Central memory CD4-positive, alpha-beta T cell (primary cell): Measurements from ENCODE around the gene BARX1.
"Not testable (repeated sequence)": the region's sequence is repeated elsewhere in the genome, so short reads cannot be mapped to it uniquely, and the experiment has no call there.

Source experiments
- DNase-seq: peaks from one replicate; pipeline ENCODE4 v3.0.0; 2022

BARX1 gene

DNA sequence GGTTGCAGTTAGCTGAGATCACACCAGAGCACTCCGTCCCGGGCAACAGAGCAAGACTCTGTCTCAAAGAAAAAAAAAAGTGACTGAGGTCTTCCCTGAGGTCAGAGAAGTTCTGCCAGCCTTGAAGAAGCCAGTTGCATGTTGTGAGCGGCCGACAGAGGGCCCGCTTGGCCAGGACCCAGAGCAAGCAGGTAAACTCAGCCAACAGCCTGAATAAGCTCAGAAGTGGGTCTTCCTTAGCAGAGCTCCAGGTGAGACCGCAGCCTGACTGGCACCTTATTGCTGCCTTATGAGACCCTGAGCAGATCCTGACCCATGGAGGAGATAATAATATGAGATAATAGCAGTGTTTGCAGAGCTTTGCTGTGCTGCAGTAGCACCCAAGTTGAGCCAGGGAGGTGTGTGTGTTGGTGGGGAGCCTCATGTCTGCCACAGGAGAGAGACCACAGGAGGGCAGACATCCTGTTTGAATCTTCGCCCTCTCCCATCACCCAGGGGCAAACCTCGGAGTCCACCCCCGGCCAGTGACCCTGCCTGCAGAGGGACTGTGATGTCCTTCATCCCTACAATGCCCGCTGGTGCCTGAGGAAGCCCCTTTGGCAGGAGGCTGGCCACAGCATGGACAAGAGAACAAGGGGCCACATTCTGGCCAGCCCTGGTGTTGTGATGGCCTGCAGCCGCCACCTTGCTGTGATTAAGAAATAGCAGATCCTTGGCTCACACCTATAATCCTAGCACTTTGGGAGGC, 10.8 kb upstream of the BARX1 start:
- no peak for DNase-seq

DNA sequence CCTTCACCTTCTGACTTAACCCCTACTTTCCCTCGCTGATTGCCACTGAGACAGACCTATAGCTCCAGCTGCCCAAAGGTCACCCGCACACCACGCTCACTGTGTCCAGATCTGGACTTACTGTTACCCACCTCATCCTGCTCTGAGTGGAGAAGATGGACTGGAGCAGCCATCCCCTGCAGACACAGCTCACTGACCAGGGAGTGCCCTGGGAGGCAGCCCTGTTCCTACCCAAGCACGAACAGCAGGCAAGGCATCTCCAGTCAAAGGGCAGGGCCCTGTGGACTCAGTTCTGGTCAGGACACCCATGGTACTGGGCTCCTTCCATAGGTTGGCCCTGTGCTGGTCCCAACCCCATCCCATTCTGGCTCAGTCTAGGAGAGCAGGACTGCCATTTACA, 9.5 kb upstream of the BARX1 start:
- DNase-seq, result no peak

DNA sequence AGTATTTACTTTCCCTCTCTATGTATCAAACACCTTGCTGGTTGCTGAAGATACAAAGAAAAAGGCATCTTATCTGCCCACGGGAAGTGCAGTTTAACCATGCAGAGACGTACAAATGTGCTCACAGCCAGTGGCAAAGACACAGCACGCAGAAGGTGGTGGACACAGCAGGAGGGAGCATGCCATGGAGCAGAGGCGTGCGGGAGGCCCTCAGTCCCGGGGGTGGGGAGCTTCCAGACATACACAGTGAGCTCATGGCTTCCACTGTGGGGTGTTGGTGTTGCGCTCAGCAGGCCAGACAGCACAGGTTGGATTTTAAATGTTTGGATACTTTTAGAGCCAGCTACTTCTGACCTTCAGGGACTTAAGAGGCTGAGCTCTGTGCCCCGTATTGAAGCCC, 8.8 kb upstream of the BARX1 start:
- no peak for DNase-seq

DNA sequence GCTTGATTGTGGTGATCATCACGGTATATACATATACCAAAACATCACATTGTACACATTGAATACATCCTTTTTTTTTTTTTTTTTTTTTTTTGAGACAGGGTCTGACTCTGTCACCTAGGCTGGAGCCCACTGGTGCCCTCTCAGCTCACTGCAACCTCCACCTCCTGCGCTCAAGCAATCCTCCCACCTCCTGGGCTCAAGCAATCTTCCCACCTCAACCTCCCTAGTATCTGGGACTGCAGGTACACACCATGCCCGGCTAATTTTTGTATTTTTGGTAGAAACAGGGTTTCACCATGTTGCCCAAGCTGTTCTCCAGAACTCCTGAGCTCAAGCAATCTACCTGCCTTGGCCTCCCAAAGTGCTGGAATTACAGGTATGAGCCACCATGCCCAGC, 8.3 kb upstream of the BARX1 start:
- not testable (repeated sequence) for DNase-seq

DNA sequence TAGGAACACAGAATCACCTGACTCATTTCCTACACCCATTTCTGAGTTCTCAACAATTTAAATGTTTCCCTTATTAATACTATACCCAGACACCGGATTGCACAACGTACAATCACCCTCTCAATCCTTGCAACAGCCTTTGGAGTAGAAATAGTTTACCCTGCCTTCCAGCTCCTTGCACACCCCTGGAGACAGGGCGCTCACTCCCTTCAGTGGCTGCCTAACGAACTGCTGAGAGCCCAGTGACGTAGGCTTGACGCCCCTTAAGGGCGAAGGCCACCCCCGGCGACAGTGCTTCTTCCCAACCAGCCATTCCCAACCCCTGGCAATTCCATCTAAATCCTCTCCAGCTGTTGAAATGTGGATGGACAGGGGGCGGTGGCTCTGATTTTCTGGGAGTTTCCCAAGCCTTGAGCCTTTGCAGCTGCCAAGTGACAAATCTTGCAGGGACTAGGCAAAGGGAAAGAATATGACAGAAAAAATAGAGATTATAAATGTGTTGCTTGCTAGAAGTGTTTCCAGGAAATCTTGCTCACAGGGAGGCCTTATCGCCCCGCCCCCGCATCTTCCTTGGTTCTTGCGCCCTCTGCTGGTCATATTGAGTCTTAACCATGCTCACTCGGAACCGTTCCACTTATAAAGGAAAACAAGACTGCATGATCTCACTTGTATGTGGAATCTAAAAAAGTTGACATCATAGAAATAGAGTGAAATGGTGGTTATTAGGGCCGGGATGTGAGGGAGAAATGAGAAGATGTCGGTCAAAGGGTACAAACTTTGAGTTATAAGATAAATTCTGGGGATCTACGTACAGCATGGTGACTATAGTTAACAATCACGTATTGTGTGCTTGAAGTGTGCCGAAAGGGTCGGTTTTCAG, 7.6 kb upstream of the BARX1 start:
- DNase-seq, result peak; percentile 71

DNA sequence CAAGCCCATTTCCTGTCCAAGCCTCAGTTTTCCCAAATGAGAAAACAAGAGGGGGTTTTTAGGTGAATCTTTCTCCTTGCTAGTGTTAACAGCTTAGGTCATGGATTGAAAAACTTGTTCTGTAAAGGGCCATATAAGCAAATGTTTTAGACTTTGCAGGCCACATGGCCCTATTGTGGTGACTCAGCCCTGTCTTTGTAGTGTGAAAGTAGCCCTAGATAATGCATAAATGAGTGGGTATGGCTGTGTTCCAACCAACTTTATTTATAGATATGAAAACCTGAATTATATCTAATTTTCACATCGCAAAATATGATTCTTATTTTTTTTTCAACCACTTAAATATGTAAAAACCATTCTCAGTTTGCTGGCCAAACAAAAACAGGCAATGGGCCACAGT, 6.9 kb upstream of the BARX1 start:
- no peak for DNase-seq

DNA sequence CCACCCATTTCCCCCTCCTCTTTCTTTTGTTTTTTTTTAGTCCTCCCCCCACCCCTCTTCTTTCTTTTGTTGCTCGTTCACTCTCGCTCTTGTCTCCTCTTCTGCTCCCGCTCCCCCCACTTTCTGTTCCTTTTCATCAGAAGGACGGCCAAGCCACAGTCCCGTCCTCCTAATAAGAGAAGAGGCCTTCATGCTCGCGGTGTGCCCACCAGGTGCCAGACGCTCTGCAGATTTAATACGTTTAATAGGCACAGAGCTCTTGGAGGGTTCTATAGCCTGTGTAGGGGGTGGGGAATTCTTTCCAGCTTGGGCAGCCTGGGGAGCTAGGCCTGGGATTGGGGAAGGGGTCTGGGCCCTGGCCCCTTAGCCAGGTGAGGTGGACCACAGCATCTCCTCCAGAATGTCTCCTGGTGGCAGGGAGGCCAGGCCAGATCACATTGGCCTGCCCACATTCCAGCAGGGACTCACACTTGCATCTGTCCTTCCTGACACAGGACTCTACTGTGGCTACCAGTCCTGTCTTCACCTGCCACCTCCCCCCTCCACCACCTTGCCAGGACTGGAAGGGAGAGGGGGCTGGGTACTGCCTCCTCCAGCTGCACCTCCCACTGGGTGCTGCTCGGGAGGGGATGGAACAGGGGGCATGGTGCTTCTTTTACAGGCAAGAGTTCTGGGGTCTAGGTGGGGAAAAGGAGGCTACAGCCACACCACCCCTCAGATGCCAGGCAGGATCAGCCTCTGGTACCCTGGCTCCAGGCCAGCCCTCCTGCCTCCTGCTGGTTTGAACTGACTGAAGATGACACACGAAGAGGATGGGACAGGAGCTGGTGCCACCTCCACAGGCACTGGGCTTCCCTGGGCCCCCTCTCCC, 6.1 kb upstream of the BARX1 start:
- no peak for DNase-seq

DNA sequence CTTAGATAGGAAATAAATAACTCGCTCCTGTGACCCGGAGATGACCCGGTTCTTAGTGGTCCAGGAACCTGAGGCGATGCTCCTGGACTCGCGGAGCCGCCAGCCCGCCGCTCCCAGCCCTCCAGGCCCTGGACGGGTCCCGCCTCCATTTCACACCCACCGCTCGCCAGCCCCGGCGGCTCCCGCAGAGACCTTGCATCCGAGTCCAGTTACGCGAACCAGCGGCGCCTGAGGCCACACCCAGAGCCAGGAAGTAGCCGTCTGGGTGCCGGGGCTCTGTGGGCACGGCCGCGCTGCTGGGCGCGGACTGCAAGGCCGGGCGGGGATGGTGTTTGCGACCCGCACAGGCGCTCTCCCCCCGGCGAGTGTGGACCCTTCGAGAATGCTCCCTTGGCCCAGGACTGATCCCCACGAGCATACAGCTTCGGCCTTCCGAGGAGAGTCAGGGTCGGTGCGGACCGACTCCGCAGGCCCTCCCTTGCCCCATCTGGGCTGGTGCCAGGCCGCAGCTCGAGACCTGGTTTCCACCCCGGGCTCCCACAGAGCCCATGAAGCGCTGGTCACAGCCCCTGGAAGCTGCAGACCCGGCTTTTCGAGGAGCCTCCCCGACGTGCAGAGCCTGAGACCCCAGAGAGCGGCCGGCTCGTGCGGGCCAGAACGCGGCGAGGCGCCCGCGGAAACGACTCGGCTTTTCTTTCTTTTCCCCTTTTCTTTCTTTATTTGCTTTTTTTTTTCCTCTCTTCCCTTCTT, 5.2 kb upstream of the BARX1 start:
- no peak for DNase-seq

DNA sequence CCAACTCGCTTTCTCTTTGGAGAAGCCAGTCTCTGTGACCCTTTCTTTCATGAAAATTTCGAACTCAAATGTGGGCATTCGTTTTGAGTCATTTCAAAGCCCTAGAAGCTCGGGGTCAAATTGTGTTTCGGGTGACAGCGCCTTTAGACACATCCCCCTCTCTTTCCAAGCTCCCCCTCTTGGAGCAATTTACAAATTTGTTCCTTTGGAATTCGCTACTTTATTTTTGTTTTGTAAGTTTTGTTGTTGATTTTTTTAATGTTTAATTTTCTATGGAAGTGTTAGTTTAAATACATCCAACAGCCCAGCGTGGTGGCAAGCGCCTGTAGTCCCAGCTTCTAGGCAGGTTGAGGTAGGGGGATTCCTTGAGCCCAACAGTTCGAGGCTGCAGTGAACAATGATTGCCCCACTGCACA, 4.6 kb upstream of the BARX1 start:
- DNase-seq, result no peak

DNA sequence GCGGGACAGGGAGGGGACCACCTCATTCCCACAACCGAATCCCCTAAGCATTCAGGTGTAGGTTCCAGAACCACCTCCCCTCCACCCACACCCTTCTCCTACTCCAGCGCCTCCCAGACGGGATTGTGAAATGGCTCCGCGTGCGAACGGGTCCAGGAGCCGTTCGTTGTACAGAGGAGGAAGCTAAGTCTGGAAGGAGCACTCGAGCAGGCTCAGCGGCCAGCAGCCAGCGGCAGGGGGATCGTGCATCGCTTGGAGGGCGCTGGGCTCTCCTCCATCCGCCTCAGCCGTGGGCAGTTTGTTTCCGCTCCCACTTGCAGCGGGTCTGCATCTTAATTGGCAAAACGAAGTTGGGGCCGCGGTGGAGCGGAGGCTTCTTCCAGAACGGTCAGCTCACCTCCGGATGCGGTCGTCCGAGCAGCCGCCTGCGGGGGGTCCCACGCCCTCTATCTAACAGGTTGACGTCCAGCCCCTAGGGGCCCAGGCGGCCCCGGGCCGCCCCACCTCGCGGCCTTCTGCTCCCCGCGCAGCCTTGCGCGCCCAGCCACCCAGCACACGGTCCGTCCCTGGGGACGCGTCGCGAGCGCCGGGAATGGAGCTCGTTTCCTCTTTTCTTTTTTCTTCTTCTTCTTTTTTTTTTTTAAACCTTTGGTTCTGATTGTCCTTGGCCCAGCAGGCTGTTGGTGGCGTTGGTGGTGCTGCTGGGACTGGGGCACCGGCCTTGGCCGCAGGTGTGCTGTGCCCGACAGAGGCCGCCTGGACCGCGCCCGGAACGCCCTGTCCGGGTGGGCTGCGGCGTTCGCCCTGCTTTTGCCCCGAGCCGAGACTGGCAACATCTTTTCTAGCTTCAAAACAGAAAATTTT, 3.9 kb upstream of the BARX1 start:
- DNase-seq, result no peak

DNA sequence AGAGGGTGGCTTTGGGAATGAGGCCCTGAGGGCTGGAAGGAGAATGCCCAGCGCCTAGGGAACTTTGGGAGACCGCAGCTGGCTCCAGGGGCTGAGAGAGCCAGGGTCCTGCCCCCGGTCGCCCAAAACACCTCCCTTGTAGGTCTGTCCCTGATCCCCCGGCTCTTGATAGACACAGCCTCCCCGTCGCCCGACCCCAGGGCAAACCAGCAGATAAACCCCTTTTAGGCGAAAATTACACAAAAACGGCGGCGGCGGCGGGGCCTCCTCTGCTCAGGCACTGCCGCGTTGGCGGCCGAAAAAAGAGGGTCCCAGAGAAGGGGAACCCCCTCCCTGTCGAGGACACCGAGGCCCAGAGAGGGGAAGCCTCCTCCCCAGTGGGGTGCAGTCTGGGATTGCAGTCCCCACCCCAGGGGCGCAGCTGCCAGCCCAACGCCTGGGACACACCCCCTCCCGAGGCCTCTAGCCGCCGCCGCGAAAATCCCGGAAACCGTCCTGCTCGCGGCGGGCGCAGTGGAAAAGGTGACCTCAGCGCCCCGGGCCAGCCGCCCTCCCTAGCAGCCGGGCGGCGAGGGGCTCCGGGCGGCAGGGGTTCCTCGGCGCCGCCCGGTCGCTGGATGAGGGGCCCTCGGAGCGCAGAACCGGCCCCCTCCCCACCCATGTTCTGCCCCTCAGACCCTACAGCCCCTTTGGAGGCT, 3.1 kb upstream of the BARX1 start:
- DNase-seq, result no peak

DNA sequence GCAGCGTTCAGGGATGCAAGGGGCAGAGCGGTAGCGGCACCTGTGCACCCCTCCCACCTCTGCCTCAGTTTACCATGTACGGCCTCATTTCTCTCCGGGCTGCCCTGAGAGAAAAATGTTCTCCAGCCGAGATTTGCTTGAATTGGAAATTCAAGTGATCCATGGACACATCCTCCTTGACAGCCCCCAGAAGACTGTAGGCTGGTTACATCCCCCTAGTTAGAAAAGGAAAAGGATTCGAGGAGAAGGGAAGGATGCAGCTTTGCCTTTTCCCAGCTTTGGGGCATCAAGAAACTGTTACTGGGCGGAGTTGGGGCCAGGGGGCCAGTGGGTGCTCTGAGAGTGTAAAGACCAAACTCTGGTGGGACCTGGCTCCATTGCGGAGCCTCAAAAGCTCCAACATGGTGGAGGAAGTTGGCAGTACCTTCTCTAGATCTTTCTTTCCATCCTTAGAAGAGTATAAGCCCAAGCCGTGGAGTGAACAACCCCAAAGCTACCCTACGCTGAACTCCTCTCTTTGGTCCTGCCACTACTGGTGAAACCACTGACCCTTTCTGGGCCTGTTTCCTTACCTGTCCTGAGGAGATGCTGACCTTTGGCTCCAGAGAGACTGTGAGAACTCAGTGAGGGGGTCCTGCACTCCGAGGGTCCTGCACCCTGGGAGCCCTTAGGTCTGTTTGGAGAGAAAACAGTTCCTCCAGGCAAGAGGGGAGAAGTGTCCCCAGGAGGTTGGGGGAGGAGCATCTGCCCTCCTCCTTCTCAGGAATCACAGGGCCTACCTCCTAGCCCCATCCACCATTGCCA, 1.0 kb upstream of the BARX1 start:
- DNase-seq, result no peak

DNA sequence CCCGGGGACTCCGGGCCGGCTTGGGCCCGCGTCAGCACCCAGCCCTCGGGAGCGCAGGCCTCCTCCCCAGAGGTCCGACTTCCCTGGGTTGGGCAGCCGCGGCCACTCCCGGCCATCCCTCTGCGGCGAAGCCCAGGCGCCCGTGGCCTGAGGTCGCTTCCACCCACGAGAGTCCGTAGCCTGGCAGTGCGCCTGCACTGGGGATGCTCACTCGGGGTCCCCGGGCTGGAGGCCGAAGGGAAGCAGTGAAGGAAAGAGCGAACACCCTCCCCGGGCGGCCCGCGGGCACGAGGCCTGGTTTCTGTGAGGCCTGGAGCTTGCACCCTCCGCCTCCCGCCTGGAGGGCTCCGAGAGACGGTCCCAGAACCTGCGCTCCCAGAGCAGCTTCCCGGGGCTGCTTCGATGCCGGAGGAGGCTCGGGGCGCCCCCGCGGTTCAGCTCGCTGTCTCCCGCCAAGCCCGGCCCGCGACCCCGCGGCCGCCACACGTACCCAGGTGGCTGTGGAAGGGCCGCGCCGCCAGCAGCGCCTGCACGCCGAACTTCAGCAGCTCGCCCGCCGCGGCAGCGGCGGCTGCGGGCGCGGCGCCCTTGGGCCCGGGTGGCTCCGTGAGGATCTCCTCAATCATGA, 607 bp downstream of the BARX1 start:
- DNase-seq, result no peak

DNA sequence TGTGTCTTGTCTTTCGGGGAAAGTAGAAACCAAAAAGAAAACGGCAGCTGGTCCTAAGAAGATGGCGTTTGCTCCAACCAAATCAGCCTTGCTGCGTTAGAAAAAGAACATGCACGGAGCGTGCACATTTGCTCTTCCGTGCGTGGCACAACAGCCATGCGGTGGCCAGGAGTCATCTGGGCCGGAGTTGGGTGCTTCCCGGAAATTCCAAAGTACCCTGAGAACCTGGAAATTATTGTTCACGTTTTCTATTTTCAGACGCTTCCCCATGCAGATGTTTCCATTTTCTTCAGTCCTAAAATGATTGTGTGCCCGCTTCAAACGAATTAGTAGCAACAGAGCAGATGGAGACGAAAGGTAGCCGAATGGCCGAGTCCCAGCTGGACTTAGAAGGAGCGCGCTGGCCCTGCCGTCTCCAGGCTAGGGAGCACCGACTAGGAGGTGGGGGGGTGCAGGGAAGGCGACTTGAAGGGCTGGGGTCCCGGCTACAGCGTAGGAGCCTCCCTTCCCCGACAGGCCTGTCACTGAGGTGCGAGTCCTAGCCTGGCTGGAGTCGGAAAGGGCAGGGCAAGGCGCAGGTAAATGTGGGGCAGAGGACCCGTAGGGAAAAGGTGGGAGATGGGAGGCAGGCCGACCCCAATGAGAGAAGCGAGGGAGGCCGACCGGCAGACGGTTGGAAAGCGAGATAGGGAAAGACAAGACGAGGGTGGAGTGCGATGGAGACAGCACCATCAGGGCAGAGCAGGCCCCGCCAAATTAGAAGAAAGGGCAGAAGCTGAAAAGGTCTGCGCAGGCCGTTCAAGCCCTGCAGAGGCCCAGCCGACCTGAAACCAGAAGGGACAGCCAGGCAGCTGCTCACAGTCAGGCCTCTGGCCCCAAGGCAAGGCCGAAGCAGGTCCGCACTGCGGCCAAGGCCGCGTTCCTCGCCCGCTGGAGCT, 1.4 kb downstream of the BARX1 start:
- no peak for DNase-seq

DNA sequence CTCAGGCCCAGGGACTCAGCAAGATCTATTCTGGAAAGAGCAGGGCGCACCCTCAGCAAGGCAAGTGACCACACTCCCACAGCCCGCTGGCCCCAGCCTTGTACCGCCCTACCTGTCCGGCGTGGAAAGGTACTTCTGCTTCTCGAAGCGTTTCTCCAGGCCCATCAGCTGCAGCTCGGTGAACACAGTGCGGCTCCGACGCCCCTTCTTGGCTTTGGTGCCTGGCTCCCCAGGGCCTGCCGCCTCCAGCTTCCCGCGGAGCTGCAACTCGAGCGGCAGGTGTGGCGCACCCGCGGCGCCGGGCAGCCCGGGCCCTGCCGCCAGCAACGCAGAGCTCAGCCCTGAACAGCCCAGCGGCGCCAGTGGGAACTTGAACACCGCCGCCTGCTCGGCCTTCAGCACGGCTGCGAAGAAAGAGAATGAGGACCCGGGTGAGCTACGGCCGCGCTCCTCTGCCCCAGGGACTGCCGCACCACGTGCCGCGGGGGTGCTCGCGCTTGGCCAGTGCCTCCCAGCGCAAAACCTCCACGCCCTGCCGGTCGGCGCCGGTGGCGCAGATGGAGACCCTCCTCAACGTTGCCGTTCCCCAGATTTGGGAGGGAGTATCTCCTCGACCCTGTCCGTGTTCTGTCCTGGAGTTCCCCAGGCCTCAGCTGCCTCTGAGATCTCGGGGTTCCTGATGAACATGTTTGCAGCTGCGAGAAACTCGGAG, 2.2 kb downstream of the BARX1 start:
- DNase-seq, result no peak

DNA sequence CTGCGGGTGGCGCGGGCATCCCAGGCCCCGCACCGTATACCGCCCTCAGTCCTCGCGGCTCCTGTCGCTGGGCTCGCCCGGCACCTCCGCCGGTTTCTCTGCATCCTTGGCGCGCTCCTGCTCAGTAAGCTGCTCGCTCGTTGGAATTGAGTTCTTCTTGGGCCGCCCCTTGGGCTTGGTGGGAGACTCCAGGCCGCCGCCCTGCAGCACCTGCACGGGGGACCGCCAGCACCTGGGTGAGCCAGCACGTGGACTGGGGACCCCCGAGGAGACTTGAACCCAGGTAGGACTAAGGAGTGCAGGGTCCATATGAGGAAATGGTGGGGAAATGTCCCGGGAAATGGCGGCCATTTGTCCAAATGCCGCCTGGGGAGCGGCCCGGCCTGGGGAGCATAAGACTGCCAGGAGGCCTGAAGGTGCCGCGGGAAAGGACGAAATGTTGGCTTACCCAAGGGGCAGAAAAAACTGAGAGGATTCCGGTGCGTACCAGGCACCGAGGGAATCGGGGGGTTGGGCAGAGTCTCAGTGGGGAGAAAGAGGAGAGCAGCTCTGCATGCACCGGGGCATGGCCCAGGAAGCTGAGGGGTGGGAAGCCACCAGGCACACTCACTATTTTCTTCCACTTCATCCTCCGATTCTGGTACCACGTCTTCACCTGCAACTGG, 2.9 kb downstream of the BARX1 start:
- no peak for DNase-seq

DNA sequence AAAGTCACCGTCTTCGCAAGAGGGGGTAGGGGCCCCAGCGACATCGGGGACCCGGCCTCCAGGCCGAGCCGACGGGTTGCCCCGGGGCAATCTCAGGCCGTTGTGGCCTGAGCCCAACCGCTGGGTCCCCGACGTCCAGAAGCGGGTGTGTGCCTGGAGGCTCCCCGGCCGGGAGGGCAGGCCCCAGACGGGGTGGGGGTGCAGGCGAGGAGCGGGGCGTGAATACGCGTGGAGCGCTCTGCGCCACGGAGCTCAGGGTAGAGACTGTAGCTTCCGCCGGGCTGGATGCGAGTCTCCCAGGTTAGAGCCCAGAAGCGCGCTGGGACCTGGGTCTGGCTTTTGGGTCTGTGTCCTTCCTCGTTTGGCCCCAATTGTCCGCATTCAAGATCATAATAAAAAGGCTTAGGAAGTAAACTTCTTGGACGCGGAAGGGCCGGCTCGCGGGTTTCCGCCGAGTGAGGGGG, 3.5 kb downstream of the BARX1 start:
- DNase-seq, result no peak
